K562 (cell line): Measurements from ENCODE around the gene TRMT1. TPM values are rescaled to one million over a fixed set of nuclear protein-coding genes. Genes with fewer than 3 reads are reported as not detected.

Source experiments
- CTCF ChIP-seq, 3 experiments: IDR thresholded peaks in 2 of 3; conservative IDR thresholded peaks in 1 of 3; 2 replicates each; pipeline ENCODE4 v1.5.1; 2011 to 2012; ENCODE audit warnings: low read length in 3 of 3, mild to moderate bottlenecking in 3 of 3, control low read depth in 2 of 3, improper control_type of control experiment in 1 of 3, inconsistent platforms in 1 of 3, low read depth in 1 of 3, mixed read lengths in 1 of 3, moderate library complexity in 1 of 3; ENCODE audit not compliant: insufficient read depth in 2 of 3
- CXXC5 ChIP-seq: fragments of 250-450 bp; sonication (Bioruptor Pico); IDR thresholded peaks from 2 replicates; pipeline ENCODE4 v1.8.0; 2022; ENCODE audit warnings: inconsistent platforms, mild to moderate bottlenecking, moderate library complexity
- KDM5B ChIP-seq: fragments of 200-600 bp; sonication (generic); IDR thresholded peaks from 2 replicates; pipeline ENCODE4 v1.6.1; 2012; ENCODE audit warnings: low read depth, mild to moderate bottlenecking, moderate library complexity, low read length, control low read depth, inconsistent platforms; ENCODE audit not compliant: insufficient replicate concordance
- MAZ ChIP-seq, 2 experiments: fragments of 450-650 bp in 1 of 2; sonication (generic) in 1 of 2; formaldehyde crosslinking; IDR thresholded peaks in 1 of 2; conservative IDR thresholded peaks in 1 of 2; 2 replicates each; pipeline versions ENCODE4 v1.4.0 to v1.5.0; 2020; ENCODE audit warnings: mild to moderate bottlenecking in 1 of 2, missing genetic modification reagents in 1 of 2
- NFRKB ChIP-seq: fragments of 450-650 bp; IDR thresholded peaks from 2 replicates; pipeline ENCODE4 v1.6.1; 2016; ENCODE audit warnings: low read depth
- NONO ChIP-seq, 2 experiments: fragments of 200-400 bp in 1 of 2; fragments of 450-650 bp in 1 of 2; formaldehyde crosslinking in 1 of 2; IDR thresholded peaks; 2 replicates each; pipeline ENCODE4 v1.6.1; 2017; ENCODE audit warnings: low read depth in 2 of 2, mild to moderate bottlenecking in 2 of 2, moderate library complexity in 2 of 2, low read length in 1 of 2
- NR2C2 ChIP-seq, 2 experiments: fragments of 200-800 bp in 1 of 2; sonication (Bioruptor generic) in 1 of 2; sonication (generic) in 1 of 2; formaldehyde crosslinking in 1 of 2; IDR thresholded peaks; 2 replicates each; pipeline versions ENCODE4 v1.6.1 to v1.8.0; 2016 to 2022; ENCODE audit warnings: mild to moderate bottlenecking in 1 of 2, missing compliant biosample characterization in 1 of 2, missing genetic modification characterization in 1 of 2, missing genetic modification reagents in 1 of 2
- RCOR1 ChIP-seq, 2 experiments: IDR thresholded peaks; 2 replicates each; pipeline ENCODE4 v1.6.1; 2012; ENCODE audit warnings: low read depth in 2 of 2, low read length in 2 of 2, borderline replicate concordance in 1 of 2, improper control_type of control experiment in 1 of 2
- RERE ChIP-seq: sonication (generic); formaldehyde crosslinking; IDR thresholded peaks from 2 replicates; pipeline ENCODE4 v1.8.0; 2023; ENCODE audit warnings: missing genetic modification reagents, mild to moderate bottlenecking, borderline replicate concordance
- SP1 ChIP-seq: sonication (generic); formaldehyde crosslinking; IDR thresholded peaks from 2 replicates; pipeline ENCODE4 v1.8.1; 2022; ENCODE audit warnings: mild to moderate bottlenecking, missing genetic modification reagents
- UBTF ChIP-seq, 2 experiments: IDR thresholded peaks; 2 replicates each; pipeline ENCODE4 v1.6.1; 2012; ENCODE audit warnings: improper control_type of control experiment in 2 of 2, low read depth in 2 of 2, low read length in 2 of 2, borderline replicate concordance in 1 of 2
- polyA plus RNA-seq, 8 experiments: library from polyadenylated mRNA; depleted of rRNA in 4 of 8; stranded (reverse) in 5 of 8; unstranded in 3 of 8; fragments of >200 nt; fragmentation: Nextera tagmentation in 2 of 8; fragmentation: Illumina TruSeq in 1 of 8; extraction: Ambion mirVana in 2 of 8; extraction: Trizol in 1 of 8; gene quantifications; 2 replicates each; pipeline versions ENCODE4 v1.2.1 to v1.2.3, GENCODE V29; 2011 to 2014; ENCODE audit warnings: inconsistent platforms in 1 of 8, missing spikeins in 1 of 8
- total RNA-seq, 7 experiments: library from RNA; depleted of rRNA in 6 of 7; stranded (reverse); fragments of >200 nt in 6 of 7; fragmentation: Illumina TruSeq in 2 of 7; extraction: Trizol in 2 of 7; gene quantifications; 2 replicates each; pipeline versions ENCODE4 v1.2.1 to v1.2.3, GENCODE V29; 2011 to 2021; ENCODE audit warnings: low replicate concordance in 1 of 7

The TRMT1 gene
- total and polyA plus RNA-seq, 9 of the 15 experiments (the other 6 are each of a cell fraction or from before 2014, with no cell fraction given): 5.8 to 158 (median 54.3) TPM

GRCh38 chr19:13095934-13096927 lies 20.3 kb downstream of the TRMT1 start (continued):
- TF ChIP-seq NR2C2 (CRISPR knock-in tag; IDR thresholded peaks at IDR 0.05) (no peak), NR2C2 (tag; IDR thresholded peaks at IDR 0.05) (peak; percentile 73), NFRKB (peak; percentile 43; the same call in 1 of the 2 replicates), CXXC5 (CRISPR knock-in tag) (peak; percentile 74), KDM5B (peak; percentile 72), CTCF (IDR thresholded peaks at IDR 0.05 in 2 of 3, conservative IDR thresholded peaks at IDR 0.05 in 1 of 3; ENCODE audit: insufficient read depth in 2 of 3, low read depth in 1 of 3, low read length in 3 of 3) (peak; percentile 53 to 71 (median 57)), RERE (CRISPR knock-in tag) (no peak), MAZ (CRISPR knock-in tag; conservative IDR thresholded peaks at IDR 0.05 in 1 of 2, IDR thresholded peaks at IDR 0.05 in 1 of 2) (peak; percentile 78 to 79), UBTF (IDR thresholded peaks at IDR 0.05; ENCODE audit: borderline replicate concordance in 1 of 2, low read depth in 2 of 2, low read length in 2 of 2) (0 out of 4 replicates have a peak, but pooled peaks of 1 of the 2 experiments have one; percentile 59), SP1 (CRISPR knock-in tag) (peak; percentile 39; the same call in 1 of the 2 replicates), NONO (IDR thresholded peaks at IDR 0.05; ENCODE audit: low read depth in 2 of 2, low read length in 1 of 2) (no peak), RCOR1 (IDR thresholded peaks at IDR 0.05; ENCODE audit: borderline replicate concordance in 1 of 2, low read depth in 2 of 2, low read length in 2 of 2) (peak in 1 of 2 experiments; percentile 24; a peak in 1 of 4 replicates)
